Osteoblast (primary cell): ENCODE results near the gene IRX3. TPM values are rescaled to one million over a fixed set of nuclear protein-coding genes. Genes with fewer than 3 reads are reported as not detected.

Source experiments
- DNase-seq: peaks from one replicate; pipeline ENCODE4 v3.0.0; 2011; ENCODE audit warnings: low spot score, mixed read lengths; ENCODE audit not compliant: insufficient read length; ENCODE audit errors: missing footprints
- H2AFZ ChIP-seq: 2 replicates; pipeline ENCODE4 v1.6.0; 2011; ENCODE audit warnings: mild to moderate bottlenecking, low read length
- H3K27ac ChIP-seq: 2 replicates; pipeline ENCODE4 v1.5.1; 2011; ENCODE audit warnings: mild to moderate bottlenecking, low read depth, low read length, moderate library complexity
- H3K27me3 ChIP-seq: 2 replicates; pipeline ENCODE4 v1.6.0; 2012; ENCODE audit warnings: mild to moderate bottlenecking, control low read depth, inconsistent platforms, low read length, moderate library complexity; ENCODE audit not compliant: insufficient read depth
- H3K36me3 ChIP-seq: 2 replicates; pipeline ENCODE4 v1.5.1; 2011; ENCODE audit warnings: mild to moderate bottlenecking, low read length, control low read depth, moderate library complexity; ENCODE audit not compliant: insufficient read depth
- H3K4me1 ChIP-seq: 2 replicates; pipeline ENCODE4 v1.5.1; 2011; ENCODE audit warnings: mild to moderate bottlenecking, low read length, control low read depth, moderate library complexity; ENCODE audit not compliant: insufficient read depth
- H3K4me2 ChIP-seq: 2 replicates; pipeline ENCODE4 v1.6.0; 2011; ENCODE audit warnings: mild to moderate bottlenecking, low read length; ENCODE audit not compliant: insufficient read depth
- H3K4me3 ChIP-seq: fragments of 200-600 bp; sonication (generic); 3 replicates; pipeline ENCODE4 v1.5.1; 2012; ENCODE audit warnings: mild to moderate bottlenecking, low read length, inconsistent platforms; ENCODE audit not compliant: insufficient read depth
- H3K79me2 ChIP-seq: 2 replicates; pipeline ENCODE4 v1.6.0; 2012; ENCODE audit warnings: mild to moderate bottlenecking, low read length, control low read depth, inconsistent platforms; ENCODE audit not compliant: insufficient read depth
- H3K9me3 ChIP-seq: 2 replicates; pipeline ENCODE4 v1.5.1; 2011; ENCODE audit warnings: low read depth, low read length, control low read depth
- H4K20me1 ChIP-seq: 2 replicates; pipeline ENCODE4 v1.6.0; 2012; ENCODE audit warnings: mild to moderate bottlenecking, low read length, control low read depth; ENCODE audit not compliant: insufficient read depth
- total RNA-seq: library from RNA; depleted of rRNA; stranded (reverse); fragments of >200 nt; gene quantifications from 2 replicates; pipeline ENCODE4 v1.2.3, GENCODE V29; 2012
- TF ChIP-seq, protein P1 (sequence below): IDR thresholded peaks from 2 replicates; pipeline ENCODE4 v1.5.1; 2011; ENCODE audit warnings: mild to moderate bottlenecking, low read depth, low read length, moderate library complexity; ENCODE audit errors: extremely low read depth

Gene IRX3
- total RNA-seq, 1 donor: 71.7 TPM

DNA sequence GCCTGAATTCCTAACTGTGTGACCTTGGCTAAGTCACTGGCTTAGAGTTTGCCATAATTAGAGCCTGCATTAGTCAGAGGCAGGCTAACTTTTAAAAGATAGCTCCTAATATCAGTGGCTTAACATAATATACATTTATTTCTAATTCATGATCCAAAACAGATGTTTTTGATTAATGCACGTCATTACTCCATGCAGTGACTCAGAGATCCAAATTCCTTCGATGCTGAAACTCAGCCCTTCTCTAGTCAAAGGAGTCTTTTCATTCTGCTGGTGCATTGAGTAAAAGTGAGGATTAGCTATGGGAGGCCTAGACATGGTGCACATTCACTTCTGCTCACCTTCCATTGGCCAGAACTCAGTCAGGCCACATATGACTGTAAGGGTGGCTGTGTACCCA, 49.8 kb downstream of the IRX3 start:
- H3K27ac ChIP-seq: no peak overlapping the region
- peaks cover 4% of the 10 kb centered on the region for H3K27me3 ChIP-seq
- H3K4me1 ChIP-seq: no peaks in the 10 kb centered on the region
- no peaks in the 10 kb centered on the region for H3K36me3 ChIP-seq
- no peak overlapping the region for H3K4me2 ChIP-seq
- no peak overlapping the region for H3K4me3 ChIP-seq
- peak; percentile 77 for DNase-seq
- no peaks in the 10 kb centered on the region for H4K20me1 ChIP-seq
- no peaks in the 10 kb centered on the region for H3K79me2 ChIP-seq
- no peak overlapping the region for H2AFZ ChIP-seq
- no peaks in the 10 kb centered on the region for H3K9me3 ChIP-seq
- TF ChIP-seq, protein P1, sequence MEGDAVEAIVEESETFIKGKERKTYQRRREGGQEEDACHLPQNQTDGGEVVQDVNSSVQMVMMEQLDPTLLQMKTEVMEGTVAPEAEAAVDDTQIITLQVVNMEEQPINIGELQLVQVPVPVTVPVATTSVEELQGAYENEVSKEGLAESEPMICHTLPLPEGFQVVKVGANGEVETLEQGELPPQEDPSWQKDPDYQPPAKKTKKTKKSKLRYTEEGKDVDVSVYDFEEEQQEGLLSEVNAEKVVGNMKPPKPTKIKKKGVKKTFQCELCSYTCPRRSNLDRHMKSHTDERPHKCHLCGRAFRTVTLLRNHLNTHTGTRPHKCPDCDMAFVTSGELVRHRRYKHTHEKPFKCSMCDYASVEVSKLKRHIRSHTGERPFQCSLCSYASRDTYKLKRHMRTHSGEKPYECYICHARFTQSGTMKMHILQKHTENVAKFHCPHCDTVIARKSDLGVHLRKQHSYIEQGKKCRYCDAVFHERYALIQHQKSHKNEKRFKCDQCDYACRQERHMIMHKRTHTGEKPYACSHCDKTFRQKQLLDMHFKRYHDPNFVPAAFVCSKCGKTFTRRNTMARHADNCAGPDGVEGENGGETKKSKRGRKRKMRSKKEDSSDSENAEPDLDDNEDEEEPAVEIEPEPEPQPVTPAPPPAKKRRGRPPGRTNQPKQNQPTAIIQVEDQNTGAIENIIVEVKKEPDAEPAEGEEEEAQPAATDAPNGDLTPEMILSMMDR: no peak

DNA sequence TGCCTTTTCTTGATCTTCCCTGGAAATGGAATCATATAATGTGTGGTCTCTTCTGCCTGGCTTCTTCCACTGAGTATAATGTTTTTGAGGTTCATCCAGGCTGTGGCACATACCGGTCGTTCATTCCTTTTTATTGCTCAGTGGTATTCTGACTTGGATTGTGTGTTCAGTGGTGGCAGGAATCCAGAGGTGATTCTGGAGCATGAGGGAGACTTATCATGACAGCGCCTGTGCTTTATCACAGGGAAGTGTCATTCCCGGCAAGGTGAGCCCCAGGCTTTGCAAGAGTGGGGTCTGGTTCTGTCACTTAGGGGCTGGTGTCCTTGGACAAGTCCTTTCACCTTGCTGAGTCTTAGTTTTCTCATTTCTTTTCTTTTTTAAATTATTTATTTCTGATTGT, 53.0 kb downstream of the IRX3 start:
- no peak overlapping the region for H2AFZ ChIP-seq
- DNase-seq: no peak
- no peaks in the 10 kb centered on the region for H3K36me3 ChIP-seq
- no peak overlapping the region for H3K4me3 ChIP-seq
- no peaks in the 10 kb centered on the region for H3K4me1 ChIP-seq
- H4K20me1 ChIP-seq: no peaks in the 10 kb centered on the region
- no peaks in the 10 kb centered on the region for H3K79me2 ChIP-seq
- no peak overlapping the region for H3K27ac ChIP-seq
- TF ChIP-seq, protein P1: no peak
- no peak overlapping the region for H3K4me2 ChIP-seq
- H3K27me3 ChIP-seq: peaks cover 4% of the 10 kb centered on the region
- H3K9me3 ChIP-seq: no peaks in the 10 kb centered on the region
